ENCODE results near the gene OR4K14.

- TF ChIP-seq YY1 (IDR thresholded peaks at IDR 0.05; ENCODE audit: insufficient read depth, insufficient read length) (no peak), SUZ12 (IDR thresholded peaks at IDR 0.05; ENCODE audit: extremely low read depth, insufficient read depth, insufficient read length) (no peak)
These were observed 16.8 kb upstream of the OR4K14 start, which contains the start of gene OR4K13 for GRCh38 chr14:20035938-20036337.

Measured in NT2/D1 (cell line).